Mammary epithelial cell (primary cell): ENCODE results near the gene ZFYVE16.

Experiments
- CTCF ChIP-seq, 2 donors: IDR thresholded peaks in 1 of 2; conservative IDR thresholded peaks in 1 of 2; 2 replicates each; pipeline ENCODE4 v1.5.1; 2011 to 2012; ENCODE audit warnings: inconsistent platforms in 2 of 2, low read length in 2 of 2, mild to moderate bottlenecking in 2 of 2, control low read depth in 1 of 2, low read depth in 1 of 2; ENCODE audit not compliant: insufficient read depth in 1 of 2; ENCODE audit errors: extremely low read depth in 1 of 2
- EZH2 ChIP-seq: IDR thresholded peaks from 2 replicates; pipeline ENCODE4 v1.6.1; 2012; ENCODE audit warnings: low read length, inconsistent platforms, borderline replicate concordance

DNA sequence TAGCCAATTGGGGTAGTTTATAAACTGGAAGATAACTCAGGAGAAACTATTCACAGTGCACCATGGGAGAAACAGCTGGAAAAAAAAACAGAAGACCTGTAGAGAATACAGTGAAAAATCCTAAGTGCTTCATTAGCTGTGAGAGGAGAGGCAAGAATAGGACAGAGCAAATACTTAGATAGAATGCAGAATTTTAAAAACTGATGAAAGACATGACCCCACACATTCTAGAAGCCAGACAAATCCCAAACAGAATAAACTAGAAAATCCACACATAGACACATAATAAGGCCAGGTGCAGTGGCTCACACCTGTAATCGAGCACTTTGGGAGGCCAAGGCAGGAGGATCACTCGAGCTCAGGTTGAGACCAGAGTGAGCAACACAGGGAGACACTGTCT lies 72.5 kb downstream of the ZFYVE16 start:
- TF ChIP-seq CTCF (conservative IDR thresholded peaks at IDR 0.05 in 1 of 2, IDR thresholded peaks at IDR 0.05 in 1 of 2; ENCODE audit: extremely low read depth in 1 of 2, insufficient read depth in 1 of 2, low read depth in 1 of 2, low read length in 2 of 2), result no peak
- no peak for TF ChIP-seq EZH2
